Activated CD8-positive, alpha-beta memory T cell treated with anti-CD3 and anti-CD28 coated beads, Interleukin-2, amount 50 U/mL, for 24 hours (primary cell): ENCODE data around the gene PDE1A.

Source experiments
- DNase-seq: peaks from one replicate; pipeline ENCODE4 v3.0.0-alpha.2; 2020; ENCODE audit errors: extremely low read depth

The PDE1A gene

DNA sequence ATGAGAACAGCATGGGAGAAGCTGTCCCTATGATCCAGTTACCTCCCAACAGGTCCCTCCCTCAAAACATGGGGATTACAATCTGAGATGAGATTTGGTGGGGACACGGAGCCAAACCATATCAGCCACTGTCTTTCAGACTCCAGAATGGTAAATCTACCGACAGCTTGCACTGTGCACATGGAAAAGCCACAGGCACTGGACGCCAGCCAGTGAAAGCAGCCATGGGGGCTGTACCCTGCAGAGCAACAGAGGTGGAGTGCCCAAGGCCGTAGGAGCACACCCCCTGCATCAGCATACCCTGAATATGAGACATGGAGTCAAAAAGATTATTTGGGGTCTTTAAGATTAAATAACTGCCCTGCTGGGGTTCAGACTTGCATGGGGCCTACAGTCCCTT, 218.4 kb downstream of the PDE1A start:
- no peak for DNase-seq

DNA sequence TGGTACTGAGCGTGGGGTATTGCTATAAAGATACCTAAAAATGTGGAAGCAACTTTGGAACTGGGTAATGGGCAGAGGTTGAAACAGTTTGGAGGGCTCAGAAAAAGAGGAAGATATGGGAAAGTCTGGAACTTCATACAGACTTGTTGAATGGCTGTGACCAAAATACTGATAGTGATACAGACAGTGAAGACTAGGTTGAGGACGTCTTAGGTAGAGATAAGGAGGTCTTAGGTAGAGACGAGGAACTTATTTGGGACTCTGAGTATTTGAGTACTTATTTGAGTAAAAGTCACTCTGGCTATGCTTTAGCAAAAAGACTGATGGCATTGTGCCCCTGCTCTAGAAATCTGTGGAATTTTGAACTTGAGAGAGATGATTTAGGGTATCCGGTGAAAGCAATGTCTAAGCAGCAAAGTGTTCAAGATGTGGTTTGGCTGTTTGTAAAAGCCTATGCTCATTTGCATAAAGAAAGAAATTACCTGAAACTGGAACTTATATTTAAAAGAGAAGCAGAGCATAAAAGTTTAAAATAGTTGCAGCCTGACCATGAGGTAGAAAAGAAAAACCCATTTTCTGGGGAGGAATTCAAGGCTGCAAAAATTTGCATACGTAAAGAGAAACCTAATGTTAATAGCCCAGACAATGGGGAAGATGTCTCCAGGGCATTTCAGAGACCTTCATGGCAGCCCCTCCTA, 219.6 kb downstream of the PDE1A start:
- DNase-seq, result no peak

GRCh38 chr2:182197529-182197928, 229.3 kb downstream of the PDE1A start:
- DNase-seq, result no peak

DNA sequence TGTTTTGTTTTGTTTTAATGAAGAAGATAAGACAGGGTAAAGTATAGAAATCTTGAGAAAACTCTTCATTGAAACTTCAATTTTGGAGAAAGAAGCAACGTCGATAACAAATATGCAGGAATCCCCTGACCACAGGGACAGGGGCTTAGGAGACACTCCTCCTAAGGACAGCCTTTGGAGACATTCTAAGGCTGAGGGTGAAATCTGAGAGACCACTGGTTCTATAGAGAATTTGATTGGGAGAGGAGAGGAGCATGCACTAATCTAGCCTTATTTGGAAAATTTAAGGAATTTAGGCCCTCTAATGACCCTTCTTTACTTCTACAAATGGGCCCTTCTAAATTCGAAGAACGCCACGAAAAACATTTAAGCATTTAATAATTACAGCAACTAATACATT, 233.5 kb downstream of the PDE1A start:
- DNase-seq, result no peak

DNA sequence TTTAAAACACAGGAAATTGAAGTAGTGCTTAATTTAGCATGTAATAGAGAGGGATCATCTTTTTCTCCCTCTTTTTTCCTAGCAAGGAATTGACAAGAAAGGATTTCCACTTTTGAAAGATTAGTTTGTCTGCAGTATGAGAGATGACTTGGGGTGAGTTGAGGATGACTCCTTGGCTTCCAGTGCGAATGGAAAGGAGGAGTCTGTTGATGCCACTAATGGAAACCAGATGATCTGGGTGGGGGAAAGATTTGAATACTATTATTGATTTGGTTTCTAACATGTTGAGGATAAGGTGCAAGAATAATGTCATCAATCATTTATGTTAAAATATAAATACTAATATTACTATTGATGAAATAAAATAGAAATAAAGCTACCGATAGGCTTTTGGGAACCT, 235.8 kb downstream of the PDE1A start:
- DNase-seq, result no peak

DNA sequence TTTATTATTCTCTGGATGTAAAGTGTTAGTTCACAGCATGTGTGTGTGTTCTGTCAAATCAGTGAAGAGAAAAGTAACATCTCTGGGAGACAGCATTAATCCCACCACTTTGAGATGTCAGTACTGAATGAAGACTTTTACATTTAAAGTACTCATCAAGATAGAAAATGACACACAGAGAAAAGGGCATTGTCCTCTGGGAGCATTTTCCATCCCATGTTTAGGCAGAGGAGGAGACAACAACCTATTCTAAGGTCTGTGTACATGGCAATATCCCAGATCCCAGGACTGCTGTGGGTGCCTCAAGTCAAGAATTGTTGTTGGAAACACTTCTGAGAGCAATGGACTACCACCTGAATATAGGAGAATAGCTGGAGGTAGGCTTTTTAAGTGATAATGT, 239.7 kb downstream of the PDE1A start:
- DNase-seq, result no peak

DNA sequence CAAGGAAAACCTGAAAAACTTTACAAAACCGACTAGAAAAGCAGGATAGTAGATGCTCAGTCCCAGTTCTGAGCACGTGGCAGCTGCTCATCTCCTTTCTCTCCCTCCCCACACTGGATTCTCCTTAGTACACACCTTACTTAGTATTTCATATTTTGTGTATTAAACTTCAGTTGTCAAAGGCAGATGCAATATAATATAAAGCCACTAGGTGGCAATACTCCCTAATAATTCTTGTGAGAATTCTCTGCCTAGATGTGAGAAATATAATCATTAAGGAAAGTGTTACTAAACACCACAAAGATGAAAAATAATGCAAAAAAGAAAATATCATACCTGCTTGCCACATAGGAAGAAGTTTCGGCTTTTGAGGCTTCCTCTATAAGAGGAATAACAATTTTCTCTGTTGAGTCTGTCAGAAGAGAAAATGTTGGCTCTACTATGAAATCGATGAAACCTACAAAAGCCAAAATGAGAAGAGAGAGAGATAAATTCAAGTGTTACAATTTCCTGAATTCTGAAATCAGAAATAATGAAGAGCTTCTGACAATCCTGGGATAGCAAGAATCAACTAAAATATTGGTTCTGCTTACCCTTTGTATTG, 240.6 kb downstream of the PDE1A start:
- DNase-seq, result no peak

DNA sequence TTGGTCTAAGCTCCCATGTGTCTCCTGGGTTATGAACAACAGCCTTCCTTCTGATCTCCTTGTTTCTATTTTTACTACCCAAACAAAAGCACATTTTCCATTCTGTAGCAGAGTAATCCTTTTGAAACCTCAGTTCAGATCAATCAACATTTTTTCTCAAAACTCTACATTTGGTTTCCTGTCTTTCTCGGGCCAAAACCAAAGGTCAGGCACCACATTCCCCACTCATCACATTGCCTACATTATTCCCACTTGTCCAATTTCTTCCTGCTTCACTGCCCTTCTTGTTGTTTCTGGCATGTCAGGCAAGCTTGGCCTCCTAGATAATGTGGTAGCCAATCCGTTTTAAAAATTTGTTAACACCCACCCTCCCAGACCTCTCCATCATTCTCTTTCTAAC, 244.4 kb downstream of the PDE1A start:
- DNase-seq, result no peak

DNA sequence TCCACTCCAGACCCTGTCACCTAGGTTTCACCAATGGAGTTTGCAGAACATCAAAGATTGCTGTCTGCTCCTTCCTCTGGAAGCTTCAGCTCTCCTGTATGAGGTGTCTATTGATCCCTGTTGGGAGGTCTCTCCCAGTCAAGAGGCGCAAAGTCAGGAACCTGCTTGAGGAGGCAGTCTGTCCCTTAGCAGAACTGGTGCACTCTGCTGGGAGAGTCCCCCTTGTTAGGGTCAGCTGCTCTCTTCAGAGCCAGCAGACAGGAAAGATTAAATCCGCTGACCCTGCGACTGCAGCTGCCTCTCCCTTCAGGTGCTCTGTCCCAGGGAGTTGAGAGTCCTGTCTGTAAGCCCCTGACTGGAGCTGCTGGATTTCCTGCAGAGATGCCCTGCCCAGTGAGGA, 245.5 kb downstream of the PDE1A start:
- no peak for DNase-seq

DNA sequence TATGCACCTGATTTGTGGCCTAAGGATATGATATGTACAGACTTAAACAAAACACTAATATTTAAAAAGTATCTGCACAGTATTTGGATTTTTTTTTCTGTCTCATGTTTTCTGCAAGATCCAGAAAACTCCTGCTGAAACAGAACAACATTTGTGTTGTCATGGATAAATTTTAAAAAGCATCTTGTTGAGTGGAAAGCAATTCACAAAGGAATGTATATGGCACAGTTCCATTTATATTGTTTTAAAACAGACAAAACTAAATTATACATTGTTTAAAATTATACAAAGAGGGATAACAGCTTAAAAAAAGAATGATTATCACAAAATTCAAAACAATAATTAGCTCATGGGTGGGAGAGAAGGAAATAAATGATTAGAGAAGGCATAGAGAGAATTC, 247.7 kb downstream of the PDE1A start:
- DNase-seq, result no peak

DNA sequence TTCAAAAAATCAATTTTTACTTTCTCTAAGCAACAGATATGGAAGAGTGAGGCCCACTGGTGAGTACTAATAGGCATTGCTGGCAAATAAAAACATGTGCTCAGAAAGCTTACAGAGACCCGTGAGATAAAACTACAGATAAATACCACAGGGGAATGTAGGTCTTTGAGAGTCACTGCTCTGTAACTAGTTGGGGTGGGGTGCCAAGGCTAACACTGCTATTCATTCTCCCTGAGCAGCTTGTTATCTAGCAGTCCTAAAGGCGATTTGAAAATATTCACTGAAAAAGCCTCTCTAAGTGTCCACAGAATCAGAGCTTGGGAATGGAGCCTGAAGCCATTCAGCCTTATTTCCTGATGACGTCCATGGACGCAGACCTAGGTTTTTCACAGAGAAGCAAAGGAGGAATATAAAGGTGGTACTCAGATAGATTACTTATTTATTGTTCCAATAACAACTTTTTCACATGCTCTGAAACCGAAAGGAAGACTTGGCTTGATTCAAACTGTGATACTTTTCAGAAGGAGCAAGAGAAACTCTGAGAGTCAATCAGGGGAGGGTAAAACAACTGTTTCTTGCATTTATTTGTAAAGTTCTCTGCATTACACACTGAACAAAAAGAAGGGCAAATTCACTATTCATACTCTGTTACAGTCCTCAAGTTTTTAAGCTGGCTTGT, 252.8 kb downstream of the PDE1A start:
- no peak for DNase-seq

DNA sequence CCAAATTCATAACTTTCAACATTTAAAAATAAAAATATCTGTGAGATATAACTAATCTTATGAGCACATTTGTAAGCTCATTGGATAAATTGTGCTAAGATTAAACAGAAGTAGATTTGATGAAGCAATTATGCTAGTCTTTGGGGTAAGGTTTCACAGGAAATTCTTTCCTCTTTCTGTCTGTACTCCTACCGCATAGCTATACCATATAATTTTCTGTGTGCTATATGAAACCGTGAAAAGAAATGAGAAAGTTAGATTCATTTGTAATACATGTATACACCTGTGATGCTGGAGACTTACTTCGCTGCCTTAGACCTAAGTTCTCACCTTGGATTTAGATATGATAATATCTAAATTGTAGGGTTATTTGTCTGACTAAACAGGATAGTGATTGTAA, 256.5 kb downstream of the PDE1A start:
- no peak for DNase-seq

- no peak for DNase-seq
Observed at GRCh38 chr2:182167882-182168281, 259.0 kb downstream of the PDE1A start.

- DNase-seq, result no peak
Observed at GRCh38 chr2:182166841-182167240, 260.0 kb downstream of the PDE1A start.

DNA sequence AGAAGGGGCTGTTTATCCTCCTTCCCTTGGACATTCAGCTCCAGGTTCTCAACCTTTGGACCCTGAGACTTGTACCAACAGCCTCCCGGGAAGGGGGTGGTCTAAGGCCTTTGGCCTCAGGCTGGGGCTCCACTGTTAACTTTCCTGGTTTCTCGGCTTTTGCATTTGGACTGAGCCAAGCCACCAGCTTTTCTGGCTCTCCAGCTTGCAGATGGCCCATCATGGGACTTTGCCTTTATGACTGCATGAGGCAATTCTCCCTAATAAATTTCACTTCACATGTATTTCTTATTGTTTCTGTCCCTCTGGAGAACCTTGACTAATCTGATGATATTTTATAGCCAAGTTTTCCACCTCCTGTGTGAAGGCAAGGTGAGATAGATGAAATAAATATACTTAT, 260.4 kb downstream of the PDE1A start:
- DNase-seq, result no peak

GRCh38 chr2:182165202-182165601, 261.6 kb downstream of the PDE1A start:
- no peak for DNase-seq

DNA sequence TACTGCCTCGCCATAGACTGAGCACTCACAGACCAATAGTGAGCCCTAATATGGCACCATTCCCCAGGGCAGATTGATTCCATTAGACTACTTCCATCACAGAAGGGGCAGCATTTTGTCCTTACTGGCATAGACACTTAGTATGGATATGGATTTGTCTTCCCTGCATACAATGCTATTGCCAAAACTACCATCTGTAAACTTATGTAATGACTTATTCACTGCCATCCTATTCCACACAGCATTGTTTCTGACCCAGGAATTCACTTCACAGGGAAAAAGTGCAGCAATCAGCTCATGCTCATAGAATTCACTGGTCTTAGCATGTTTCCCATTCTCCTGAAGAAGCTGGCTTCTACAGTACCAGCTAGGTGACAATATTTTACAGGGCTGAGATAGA, 262.1 kb downstream of the PDE1A start:
- no peak for DNase-seq

GRCh38 chr2:182163878-182164277, 263.0 kb downstream of the PDE1A start:
- no peak for DNase-seq

GRCh38 chr2:182148344-182148743, 278.5 kb downstream of the PDE1A start:
- DNase-seq, result no peak

DNA sequence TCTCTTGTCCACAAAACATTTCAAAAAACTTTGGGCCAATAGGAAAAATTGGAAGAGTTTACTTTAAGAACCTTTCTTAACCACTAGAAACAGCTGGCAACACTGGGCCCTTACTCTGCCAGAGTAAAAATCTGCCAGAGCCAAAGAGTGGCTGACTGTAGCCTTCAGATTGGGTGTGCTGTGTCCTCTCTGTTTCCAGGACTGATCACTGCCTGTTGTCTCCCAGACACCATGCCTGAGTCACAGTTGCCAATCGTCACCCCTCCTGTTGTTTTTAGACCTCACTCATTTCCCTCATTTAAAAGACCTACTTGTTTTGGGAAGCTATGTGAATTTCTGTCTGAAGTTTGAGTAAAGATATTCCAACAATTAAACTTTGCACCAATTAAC, 282.1 kb downstream of the PDE1A start:
- no peak for DNase-seq

- DNase-seq, result no peak
Observed at GRCh38 chr2:182144041-182144775, 282.6 kb downstream of the PDE1A start.

DNA sequence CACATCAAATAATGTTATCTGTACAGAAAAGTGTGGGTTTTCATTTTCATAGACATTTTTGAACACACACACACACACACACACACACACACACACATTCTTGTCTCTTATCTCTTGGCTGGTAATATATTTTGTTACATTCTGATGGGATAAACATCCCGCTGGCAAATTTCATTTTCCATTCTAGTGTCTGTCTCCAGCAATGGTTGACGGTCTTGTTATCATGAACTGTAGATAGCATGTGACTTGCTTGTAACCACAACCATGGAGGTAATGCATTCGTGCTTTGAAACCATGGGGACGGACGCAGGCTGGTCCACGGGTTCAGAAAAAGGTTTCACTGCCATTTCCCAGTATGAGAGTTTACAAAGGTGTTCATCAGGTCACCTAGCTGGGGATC, 284.8 kb downstream of the PDE1A start:
- DNase-seq, result no peak

DNA sequence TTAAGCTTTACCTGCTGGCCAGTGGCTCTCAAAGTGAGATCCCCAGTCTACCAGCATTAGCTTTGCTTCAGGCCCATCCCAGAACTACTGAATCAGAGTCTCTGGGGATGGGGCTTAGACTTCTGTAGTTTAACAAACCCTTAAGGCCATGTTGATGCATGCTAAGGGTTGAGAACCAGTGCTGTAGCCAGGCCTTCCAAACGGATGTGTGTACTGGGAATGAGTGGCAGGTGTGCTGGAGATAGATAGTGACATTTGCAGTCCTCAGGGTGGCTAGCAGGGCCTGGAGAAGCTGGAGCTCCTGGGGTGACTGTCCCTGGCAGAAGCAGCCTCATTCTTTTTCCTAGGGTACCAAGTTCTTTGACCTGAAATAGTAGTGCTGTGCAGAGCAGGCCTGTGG, 292.6 kb downstream of the PDE1A start:
- no peak for DNase-seq
